Upper lobe of left lung (tissue), 6 donors: ENCODE data around the gene C1orf198. TPM values are rescaled to one million over a fixed set of nuclear protein-coding genes. Genes with fewer than 3 reads are reported as not detected.

Experiments
- ATAC-seq, 2 donors: fragments of 200-7000 bp; cut with Tn5 transposase; one replicate each; pipeline ENCODE4 v1.9.1; 2022; ENCODE audit warnings: mild to moderate bottlenecking in 2 of 2, moderate library complexity in 2 of 2; ENCODE audit not compliant: low FRiP score in 2 of 2
- DNase-seq, 2 donors: peaks; one replicate each; pipeline ENCODE4 v3.0.0-alpha.2; 2019 to 2020
- H3K27ac ChIP-seq, 4 donors: fragments of 200-600 bp; sonication (generic); one replicate each; pipeline ENCODE4 v1.5.1; 2016 to 2019
- H3K27me3 ChIP-seq, 4 donors: fragments of 200-600 bp; sonication (generic); one replicate each; pipeline ENCODE4 v1.5.1; 2017 to 2019
- H3K36me3 ChIP-seq, 4 donors: fragments of 200-600 bp; sonication (generic); one replicate each; pipeline ENCODE4 v1.5.1; 2016 to 2019
- H3K4me1 ChIP-seq, 4 donors: fragments of 200-600 bp; sonication (generic); one replicate each; pipeline ENCODE4 v1.5.1; 2018 to 2019
- H3K4me3 ChIP-seq, 4 donors: fragments of 200-600 bp; sonication (generic); one replicate each; pipeline ENCODE4 v1.5.1; 2017 to 2019; ENCODE audit warnings: mild to moderate bottlenecking in 2 of 4, moderate library complexity in 1 of 4
- H3K9me3 ChIP-seq, 4 donors: fragments of 200-600 bp; sonication (generic); one replicate each; pipeline ENCODE4 v1.5.1; 2018 to 2019
- EP300 ChIP-seq, 4 donors: sonication (generic); formaldehyde crosslinking; IDR thresholded peaks; one replicate each; pipeline ENCODE4 v1.5.1; 2017; ENCODE audit warnings: antibody characterized with exemption in 4 of 4, control low read depth in 2 of 4
- POLR2A ChIP-seq, 4 donors: fragments of 450-650 bp; IDR thresholded peaks; one replicate each; pipeline ENCODE4 v1.5.1; 2016 to 2017; ENCODE audit warnings: antibody characterized with exemption in 4 of 4, mild to moderate bottlenecking in 2 of 4
- POLR2AphosphoS5 ChIP-seq, 2 donors: sonication (generic); formaldehyde crosslinking; IDR thresholded peaks; one replicate each; pipeline ENCODE4 v1.5.1; 2017; ENCODE audit warnings: antibody characterized with exemption in 2 of 2
- WGBS, 2 donors: methylation state at CpG; one replicate each; pipeline ENCODE4 v1.1.5; 2017 to 2018; 5-methylcytosine and 5-hydroxymethylcytosine counted together
- total RNA-seq, 6 donors: library from RNA; depleted of rRNA in 4 of 6; stranded (reverse); fragments of >200 nt in 4 of 6; gene quantifications; one replicate each; pipeline versions ENCODE4 v1.1.0 to v1.2.1, GENCODE V29; 2016 to 2021
- TF ChIP-seq, protein P1 (sequence below), 6 experiments: fragments of 450-650 bp in 4 of 6; fragments of 200-600 bp in 2 of 6; sonication (generic) in 2 of 6; IDR thresholded peaks; one replicate each; pipeline ENCODE4 v1.5.1; 2016 to 2019; ENCODE audit warnings: antibody characterized with exemption in 6 of 6
- donor health status: DM: no; HTN: no; CAD: no; lungs with moderate emphysema.
- donor health status: DM: no; HTN: yes; CAD: no; lungs with severe emphysema.

C1orf198 gene
- total RNA-seq, 6 donors from 2014 or later: 51.3 to 241 (median 125) TPM

DNA sequence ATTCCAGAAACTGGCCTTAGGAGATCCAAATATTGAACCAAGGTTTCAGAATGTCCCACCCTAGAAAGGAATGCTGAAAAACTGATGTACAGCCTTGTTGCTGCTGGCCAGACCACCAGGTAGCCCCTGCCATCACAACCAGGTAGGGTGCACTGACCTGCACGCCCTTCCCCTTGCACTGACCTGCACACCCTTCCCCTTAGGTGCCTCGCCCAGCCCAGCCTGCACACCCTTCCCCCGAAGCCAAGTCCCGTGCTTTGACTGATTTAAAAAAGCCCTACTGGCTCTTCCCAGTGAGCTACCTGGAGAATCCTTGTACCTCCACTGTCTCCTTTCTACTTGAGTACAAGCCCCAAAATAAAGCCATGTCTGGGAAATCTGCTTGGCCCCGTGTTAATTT lies 26.3 kb upstream of the C1orf198 start:
- peaks cover 0 to 8% (median 6%) of the 10 kb centered on the region in 4 donors for H3K4me1 ChIP-seq
- H3K27me3 ChIP-seq: no peaks in the 10 kb centered on the region
- DNase-seq (no peak), ATAC-seq (no peak)
- no peaks in the 10 kb centered on the region for H3K36me3 ChIP-seq
- H3K9me3 ChIP-seq: no peaks in the 10 kb centered on the region
- no peak overlapping the region for H3K4me3 ChIP-seq
- H3K27ac ChIP-seq: no peak overlapping the region
- 80% methylated on average over 5 of the region's 5 CpGs for WGBS, 2 donors
- TF ChIP-seq EP300 (IDR thresholded peaks at IDR 0.05) (no peak), POLR2A (IDR thresholded peaks at IDR 0.05) (no peak), POLR2AphosphoS5 (IDR thresholded peaks at IDR 0.05) (no peak)
- TF ChIP-seq, protein P1, sequence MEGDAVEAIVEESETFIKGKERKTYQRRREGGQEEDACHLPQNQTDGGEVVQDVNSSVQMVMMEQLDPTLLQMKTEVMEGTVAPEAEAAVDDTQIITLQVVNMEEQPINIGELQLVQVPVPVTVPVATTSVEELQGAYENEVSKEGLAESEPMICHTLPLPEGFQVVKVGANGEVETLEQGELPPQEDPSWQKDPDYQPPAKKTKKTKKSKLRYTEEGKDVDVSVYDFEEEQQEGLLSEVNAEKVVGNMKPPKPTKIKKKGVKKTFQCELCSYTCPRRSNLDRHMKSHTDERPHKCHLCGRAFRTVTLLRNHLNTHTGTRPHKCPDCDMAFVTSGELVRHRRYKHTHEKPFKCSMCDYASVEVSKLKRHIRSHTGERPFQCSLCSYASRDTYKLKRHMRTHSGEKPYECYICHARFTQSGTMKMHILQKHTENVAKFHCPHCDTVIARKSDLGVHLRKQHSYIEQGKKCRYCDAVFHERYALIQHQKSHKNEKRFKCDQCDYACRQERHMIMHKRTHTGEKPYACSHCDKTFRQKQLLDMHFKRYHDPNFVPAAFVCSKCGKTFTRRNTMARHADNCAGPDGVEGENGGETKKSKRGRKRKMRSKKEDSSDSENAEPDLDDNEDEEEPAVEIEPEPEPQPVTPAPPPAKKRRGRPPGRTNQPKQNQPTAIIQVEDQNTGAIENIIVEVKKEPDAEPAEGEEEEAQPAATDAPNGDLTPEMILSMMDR (IDR thresholded peaks at IDR 0.05): no peak

DNA sequence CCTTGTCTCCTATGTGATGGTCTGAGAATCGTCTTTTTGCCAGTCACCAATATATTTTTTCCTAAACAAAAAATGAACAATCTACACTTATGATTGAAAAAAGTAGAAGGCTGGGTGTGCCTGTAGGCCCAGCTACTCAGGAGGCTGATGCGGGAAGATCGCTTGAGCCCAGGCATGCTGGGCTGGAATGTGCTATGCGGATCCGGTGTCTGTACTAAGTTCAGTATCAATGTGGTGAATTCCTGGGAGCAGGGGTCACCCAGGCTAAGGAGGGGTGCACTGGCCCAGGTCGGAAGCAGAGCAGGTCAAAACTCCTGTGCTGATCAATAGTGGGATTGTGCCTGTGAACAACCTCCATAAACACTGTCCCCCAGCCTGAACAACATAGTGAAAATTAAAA lies 25.7 kb upstream of the C1orf198 start:
- Histone ChIP-seq H3K4me1 (peaks cover 0 to 8% (median 6%) of the 10 kb centered on the region in 4 donors), H3K36me3 (no peaks in the 10 kb centered on the region), H3K27ac (no peak overlapping the region), H3K27me3 (no peaks in the 10 kb centered on the region), H3K4me3 (no peak overlapping the region), H3K9me3 (no peaks in the 10 kb centered on the region)
- DNase-seq: no peak
- 84 to 85% methylated on average over 6 of the region's 6 CpGs for WGBS, 2 donors
- no peak for TF ChIP-seq POLR2AphosphoS5 (IDR thresholded peaks at IDR 0.05)
- TF ChIP-seq EP300 (IDR thresholded peaks at IDR 0.05): no peak
- no peak for TF ChIP-seq POLR2A (IDR thresholded peaks at IDR 0.05)
- TF ChIP-seq, protein P1 (IDR thresholded peaks at IDR 0.05): no peak
- ATAC-seq: no peak

DNA sequence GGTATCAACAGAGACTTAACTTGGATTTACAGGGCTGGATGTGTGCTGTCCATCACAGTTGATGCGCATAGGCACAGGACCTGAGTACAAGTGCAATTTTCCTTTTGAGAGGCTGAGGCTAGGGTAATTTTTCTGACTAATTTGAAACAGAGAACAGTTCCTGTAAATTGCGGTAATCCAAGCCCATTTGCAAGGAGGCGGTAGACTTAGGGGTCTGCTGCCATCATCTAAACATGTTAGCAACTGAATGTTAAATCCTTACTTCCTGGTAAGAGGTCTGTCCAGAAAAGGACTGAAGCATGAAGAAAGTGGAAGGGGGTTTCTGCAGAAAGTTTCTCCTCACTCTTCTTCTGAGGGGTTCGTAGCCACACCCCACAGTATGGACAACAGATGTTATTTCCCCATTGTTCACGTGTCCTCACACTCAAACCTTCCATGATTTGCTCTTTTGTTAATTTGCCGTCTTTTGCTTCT lies 23.7 kb upstream of the C1orf198 start:
- no peak overlapping the region for H3K27ac ChIP-seq
- H3K4me3 ChIP-seq: no peak overlapping the region
- no peaks in the 10 kb centered on the region for H3K9me3 ChIP-seq
- no peaks in the 10 kb centered on the region for H3K36me3 ChIP-seq
- DNase-seq (no peak), ATAC-seq (no peak)
- 84 to 90% methylated on average over 6 of the region's 6 CpGs for WGBS, 2 donors
- no peaks in the 10 kb centered on the region for H3K27me3 ChIP-seq
- TF ChIP-seq POLR2A (IDR thresholded peaks at IDR 0.05) (no peak), POLR2AphosphoS5 (IDR thresholded peaks at IDR 0.05) (no peak), EP300 (IDR thresholded peaks at IDR 0.05) (no peak)
- TF ChIP-seq, protein P1 (IDR thresholded peaks at IDR 0.05): no peak
- H3K4me1 ChIP-seq: peaks cover 0 to 5% (median 2%) of the 10 kb centered on the region in 4 donors

DNA sequence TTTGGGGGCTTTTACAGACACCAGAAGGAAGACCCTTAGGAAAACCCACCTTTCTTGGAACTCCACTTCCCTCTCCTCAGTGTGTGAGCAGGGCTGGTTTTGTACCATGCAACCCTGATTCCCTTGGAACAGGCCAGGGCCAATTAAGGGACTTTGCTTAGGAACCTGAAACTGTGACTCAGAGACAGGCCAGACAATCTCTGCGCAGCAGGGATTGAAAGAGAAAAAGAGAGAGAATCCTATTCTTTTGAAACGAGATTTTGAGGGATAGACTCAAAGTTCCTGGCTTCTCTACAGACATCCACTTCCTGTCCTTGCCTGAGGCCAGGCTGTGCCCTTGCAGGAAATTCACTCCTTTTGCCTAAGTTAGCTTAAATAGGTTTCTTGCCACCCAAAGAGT lies 23.1 kb upstream of the C1orf198 start:
- Histone ChIP-seq H3K9me3 (no peaks in the 10 kb centered on the region), H3K27me3 (no peaks in the 10 kb centered on the region), H3K4me1 (peaks cover 0 to 4% (median 0%) of the 10 kb centered on the region in 4 donors), H3K36me3 (no peaks in the 10 kb centered on the region), H3K4me3 (no peak overlapping the region), H3K27ac (no peak overlapping the region)
- WGBS, 2 donors: 62 to 70% methylated on average over 2 of the region's 2 CpGs
- DNase-seq (no peak), ATAC-seq (no peak)
- no peak for TF ChIP-seq POLR2A (IDR thresholded peaks at IDR 0.05)
- no peak for TF ChIP-seq EP300 (IDR thresholded peaks at IDR 0.05)
- TF ChIP-seq, protein P1 (IDR thresholded peaks at IDR 0.05): no peak
- TF ChIP-seq POLR2AphosphoS5 (IDR thresholded peaks at IDR 0.05): no peak

DNA sequence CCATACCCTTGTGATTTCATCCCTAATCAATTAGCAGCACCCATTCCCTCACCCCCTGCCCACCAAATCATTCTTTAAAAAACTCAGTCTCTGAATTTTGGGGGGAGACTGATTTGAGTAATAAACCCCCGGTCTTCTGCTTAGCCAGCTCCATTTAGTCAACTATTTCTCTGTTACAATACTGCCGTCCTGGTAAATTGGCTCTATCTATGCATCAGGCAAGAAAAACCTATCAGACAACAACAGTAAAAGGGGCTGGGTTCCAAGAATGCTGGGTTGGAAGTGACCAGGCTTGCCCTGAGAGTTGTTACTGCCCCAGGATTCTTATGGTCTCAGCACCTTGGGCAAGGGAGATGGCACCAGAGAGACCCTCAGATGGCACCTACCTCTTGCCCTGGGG lies 16.3 kb upstream of the C1orf198 start:
- Histone ChIP-seq H3K36me3 (no peaks in the 10 kb centered on the region), H3K9me3 (peaks cover 0 to 12% (median 8%) of the 10 kb centered on the region in 4 donors), H3K4me1 (no peaks in the 10 kb centered on the region), H3K27me3 (no peaks in the 10 kb centered on the region), H3K4me3 (no peak overlapping the region), H3K27ac (no peak overlapping the region)
- no peak for DNase-seq
- 94 to 96% methylated on average over 2 of the region's 2 CpGs for WGBS, 2 donors
- ATAC-seq: no peak
- TF ChIP-seq EP300 (IDR thresholded peaks at IDR 0.05) (no peak), POLR2A (IDR thresholded peaks at IDR 0.05) (no peak), POLR2AphosphoS5 (IDR thresholded peaks at IDR 0.05) (no peak)
- TF ChIP-seq, protein P1 (IDR thresholded peaks at IDR 0.05): no peak
